Muscle layer of colon (tissue), 2 donors: Measurements from ENCODE around the gene NSL1.

Experiments used
- H3K27ac ChIP-seq: one replicate; pipeline ENCODE4 v1.7.0; 2013; ENCODE audit warnings: low read depth, mild to moderate bottlenecking, low read length, moderate library complexity
- H3K27me3 ChIP-seq, 2 donors: one replicate each; pipeline ENCODE4 v1.7.0; 2013; ENCODE audit warnings: low read length in 2 of 2, mild to moderate bottlenecking in 2 of 2; ENCODE audit not compliant: insufficient read depth in 2 of 2, control insufficient read depth in 1 of 2
- H3K36me3 ChIP-seq: one replicate; pipeline ENCODE4 v1.7.0; 2013; ENCODE audit warnings: mild to moderate bottlenecking, low read length; ENCODE audit not compliant: insufficient read depth
- H3K4me1 ChIP-seq: one replicate; pipeline ENCODE4 v1.7.0; 2013; ENCODE audit warnings: mild to moderate bottlenecking, low read length; ENCODE audit not compliant: insufficient read depth
- H3K4me3 ChIP-seq, 2 donors: one replicate each; pipeline ENCODE4 v1.7.0; 2013; ENCODE audit warnings: low read length in 2 of 2, low read depth in 1 of 2, mild to moderate bottlenecking in 1 of 2, moderate library complexity in 1 of 2
- H3K9ac ChIP-seq: one replicate; pipeline ENCODE4 v1.7.0; 2013; ENCODE audit warnings: low read length
- H3K9me3 ChIP-seq: one replicate; pipeline ENCODE4 v1.7.0; 2013; ENCODE audit warnings: mild to moderate bottlenecking, low read length
- donor health status: abdominal sarcoma.
- donor health status: Adenocarcinoma of cecum.

NSL1 gene

DNA sequence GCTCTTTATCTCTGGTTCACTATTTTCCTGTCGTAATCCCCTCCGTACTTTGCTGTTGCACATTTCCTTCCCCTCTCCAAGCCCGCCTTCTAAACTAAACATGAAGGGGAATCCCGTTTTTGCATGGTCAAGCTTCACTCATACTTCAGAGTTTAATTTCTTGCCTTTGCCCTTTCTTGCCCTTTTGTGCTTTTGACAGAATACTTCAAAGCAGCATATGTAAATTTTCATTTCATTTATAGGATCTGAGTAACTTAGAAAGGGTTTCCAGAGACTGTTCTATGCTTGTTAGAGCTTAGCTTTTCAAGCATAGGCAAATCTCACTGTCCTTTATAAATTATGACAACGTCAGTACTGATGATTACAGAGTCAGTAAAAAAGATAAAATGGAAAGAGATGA, 28.1 kb upstream of the NSL1 start:
- Histone ChIP-seq H3K9ac (no peak overlapping the region), H3K9me3 (no peaks in the 10 kb centered on the region), H3K27ac (no peak overlapping the region), H3K4me1 (peaks cover 3% of the 10 kb centered on the region), H3K4me3 (no peak overlapping the region), H3K36me3 (no peaks in the 10 kb centered on the region), H3K27me3 (no peaks in the 10 kb centered on the region)

DNA sequence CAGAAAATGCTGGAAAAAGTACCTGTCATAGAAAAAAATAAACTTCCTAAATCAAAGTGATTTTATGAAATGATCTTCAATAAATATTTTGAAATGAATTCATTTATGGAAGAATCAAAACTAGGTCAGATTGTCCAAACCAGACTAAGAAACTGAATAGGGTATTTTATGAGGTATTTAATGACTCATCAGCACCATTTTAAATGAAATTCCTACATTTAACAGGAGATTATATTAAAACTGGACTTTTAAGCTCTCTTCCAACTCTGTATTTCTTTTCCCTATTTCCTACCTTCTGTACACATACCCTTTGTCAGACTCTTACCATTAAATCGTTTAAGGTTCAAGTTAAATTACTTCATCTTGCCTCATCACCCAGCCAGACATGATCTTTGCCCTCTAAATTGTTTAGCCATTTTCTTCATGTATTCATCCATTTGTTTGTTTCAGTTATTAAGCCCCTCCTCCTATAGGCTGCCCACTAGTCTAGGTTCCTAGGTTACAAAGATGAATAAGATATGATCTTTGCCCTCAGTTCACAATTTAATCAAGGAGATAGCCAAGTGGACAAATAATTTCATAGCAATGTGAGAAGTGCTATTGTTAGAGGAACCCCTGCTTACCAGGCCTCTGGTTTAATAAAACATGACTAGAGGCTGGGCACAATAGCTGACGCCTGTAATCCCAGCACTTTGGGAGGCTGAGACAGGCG, 25.1 kb upstream of the NSL1 start:
- Histone ChIP-seq H3K36me3 (no peaks in the 10 kb centered on the region), H3K4me3 (no peak overlapping the region), H3K9me3 (no peaks in the 10 kb centered on the region), H3K9ac (no peak overlapping the region), H3K27me3 (no peaks in the 10 kb centered on the region), H3K4me1 (peaks cover 5% of the 10 kb centered on the region), H3K27ac (no peak overlapping the region)

DNA sequence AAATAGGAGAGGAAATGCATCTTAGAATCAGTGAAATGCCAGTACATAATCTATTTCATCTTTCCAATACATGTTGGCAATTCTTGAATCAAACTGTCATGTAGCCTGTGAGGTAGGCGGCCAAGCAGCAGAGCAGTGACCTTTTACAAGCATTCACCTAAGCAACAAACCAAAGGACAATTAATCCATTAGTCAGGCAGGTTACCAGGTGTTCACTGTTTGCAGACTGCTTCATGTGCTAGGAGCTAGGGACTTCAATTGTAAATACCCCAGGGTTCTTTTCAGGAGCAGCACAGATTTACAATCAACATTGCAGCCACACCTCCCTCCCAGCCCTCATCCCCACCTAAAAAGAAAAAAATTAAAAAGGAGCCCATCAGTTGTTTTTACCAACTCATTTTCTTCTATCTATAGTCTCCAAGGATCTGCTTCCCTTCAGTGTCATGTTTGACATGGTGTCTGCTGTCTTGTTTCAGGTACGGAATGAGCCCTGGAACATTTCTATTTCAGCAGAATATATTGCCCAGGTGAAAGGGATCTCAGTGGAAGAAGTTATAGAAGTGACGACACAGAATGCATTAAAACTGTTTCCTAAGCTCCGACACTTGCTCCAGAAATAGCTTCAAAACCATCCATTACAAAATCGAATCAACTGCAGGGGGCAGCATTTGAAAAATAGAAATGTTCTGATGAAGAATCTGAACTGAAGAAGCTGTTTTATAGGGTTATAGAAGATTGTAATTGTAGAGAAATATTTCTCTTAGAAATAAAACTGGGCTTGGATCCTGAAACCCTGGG, 23.2 kb upstream of the NSL1 start:
- Histone ChIP-seq H3K4me1 (peaks cover 5% of the 10 kb centered on the region), H3K9ac (no peak overlapping the region), H3K4me3 (no peak overlapping the region), H3K27me3 (no peaks in the 10 kb centered on the region), H3K36me3 (no peaks in the 10 kb centered on the region), H3K9me3 (no peaks in the 10 kb centered on the region), H3K27ac (no peak overlapping the region)

- Histone ChIP-seq H3K27me3 (no peaks in the 10 kb centered on the region), H3K9ac (no peak overlapping the region), H3K9me3 (no peaks in the 10 kb centered on the region), H3K4me3 (no peak overlapping the region), H3K36me3 (peaks cover 26% of the 10 kb centered on the region), H3K4me1 (no peaks in the 10 kb centered on the region), H3K27ac (no peak overlapping the region)
These were observed 14.2 kb upstream of the NSL1 start for GRCh38 chr1:212805767-212806166.

DNA sequence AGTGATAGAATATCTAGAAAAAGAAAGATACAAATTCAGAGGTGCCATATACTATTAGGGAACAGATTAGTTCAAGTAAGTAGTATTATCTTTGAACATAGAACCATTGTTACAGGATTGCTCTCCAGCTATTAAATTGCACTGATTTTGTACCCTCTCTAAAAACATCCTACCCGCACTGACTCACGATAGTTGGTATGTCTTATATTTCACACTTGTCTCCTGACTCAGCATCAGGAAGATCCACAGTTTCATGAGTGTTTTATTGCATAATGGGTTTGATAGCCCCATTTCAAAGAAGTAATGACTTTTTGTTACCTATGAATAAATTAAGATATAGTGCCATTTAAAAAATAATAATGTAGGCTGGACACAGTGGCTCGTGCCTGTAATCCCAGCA, 6.1 kb upstream of the NSL1 start:
- peaks cover 2% of the 10 kb centered on the region for H3K4me1 ChIP-seq
- peaks cover 21% of the 10 kb centered on the region for H3K36me3 ChIP-seq
- no peak overlapping the region for H3K4me3 ChIP-seq
- H3K27me3 ChIP-seq = no peaks in the 10 kb centered on the region
- H3K9me3 ChIP-seq = no peaks in the 10 kb centered on the region
- no peak overlapping the region for H3K27ac ChIP-seq
- no peak overlapping the region for H3K9ac ChIP-seq

- Histone ChIP-seq H3K4me1 (peaks cover 5% of the 10 kb centered on the region), H3K27ac (no peak overlapping the region), H3K4me3 (no peak overlapping the region), H3K27me3 (no peaks in the 10 kb centered on the region), H3K9ac (no peak overlapping the region), H3K9me3 (no peaks in the 10 kb centered on the region), H3K36me3 (peaks cover 9% of the 10 kb centered on the region)
These were observed 3.0 kb upstream of the NSL1 start for GRCh38 chr1:212794561-212795014.

- Histone ChIP-seq H3K9me3 (no peaks in the 10 kb centered on the region), H3K27ac (peak overlapping the region; percentile 100), H3K4me3 (peak overlapping the region; percentile 94 to 100), H3K36me3 (peaks cover 6% of the 10 kb centered on the region), H3K9ac (peak overlapping the region; percentile 98), H3K27me3 (no peaks in the 10 kb centered on the region), H3K4me1 (peaks cover 5% of the 10 kb centered on the region)
These were observed 875 bp upstream of the NSL1 start for GRCh38 chr1:212792396-212792908.

DNA sequence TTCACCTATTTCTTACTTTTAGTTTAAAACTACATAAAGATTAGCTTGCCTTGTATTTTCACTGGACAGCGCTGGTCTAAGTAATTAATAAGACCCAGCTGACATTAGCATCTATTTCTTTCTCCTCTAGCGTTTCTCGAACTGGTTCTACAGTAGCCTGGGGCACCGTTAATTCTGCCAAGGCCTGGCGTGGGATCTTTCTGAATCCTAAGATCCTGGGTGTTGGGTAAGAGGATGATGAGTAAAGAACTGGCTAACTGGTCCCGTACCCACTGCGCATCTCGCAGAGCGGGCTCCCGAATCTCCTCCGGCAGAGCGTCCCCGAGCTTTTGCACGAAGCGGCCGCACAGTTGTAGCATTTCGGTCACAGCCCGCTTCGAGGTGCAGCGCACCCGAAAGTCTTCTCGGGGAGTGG, 309 bp downstream of the NSL1 start:
- Histone ChIP-seq H3K27me3 (no peaks in the 10 kb centered on the region), H3K27ac (peak overlapping the region; percentile 100), H3K4me3 (peak overlapping the region; percentile 94 to 100), H3K36me3 (no peaks in the 10 kb centered on the region), H3K9me3 (no peaks in the 10 kb centered on the region), H3K9ac (peak overlapping the region; percentile 98), H3K4me1 (peaks cover 5% of the 10 kb centered on the region)

DNA sequence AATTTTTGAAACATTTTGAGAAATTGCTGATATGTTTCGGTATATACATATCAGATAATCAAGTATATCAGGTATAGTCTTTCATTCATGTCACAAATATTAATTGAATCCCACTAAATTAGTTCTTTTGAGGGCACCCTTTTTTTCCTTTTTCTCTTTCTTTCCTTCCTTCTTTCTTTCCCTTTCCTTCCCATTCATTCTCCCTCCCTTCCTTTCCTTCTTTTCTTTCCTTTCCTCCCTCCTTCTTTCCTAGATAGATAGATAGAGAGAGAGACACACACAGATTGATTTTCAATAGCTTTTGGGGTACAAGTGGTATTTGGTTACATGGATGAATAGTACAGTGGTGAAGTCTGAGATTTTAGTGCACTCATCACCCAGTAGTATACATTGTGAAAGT, 5.7 kb downstream of the NSL1 start:
- H3K27me3 ChIP-seq = no peaks in the 10 kb centered on the region
- peaks cover 17% of the 10 kb centered on the region for H3K36me3 ChIP-seq
- no peak overlapping the region for H3K9ac ChIP-seq
- no peak overlapping the region for H3K27ac ChIP-seq
- no peaks in the 10 kb centered on the region for H3K9me3 ChIP-seq
- H3K4me3 ChIP-seq = no peak overlapping the region
- H3K4me1 ChIP-seq = no peaks in the 10 kb centered on the region

GRCh38 chr1:212783976-212784375, 7.6 kb downstream of the NSL1 start:
- Histone ChIP-seq H3K4me1 (no peaks in the 10 kb centered on the region), H3K36me3 (peaks cover 17% of the 10 kb centered on the region), H3K9me3 (no peaks in the 10 kb centered on the region), H3K9ac (no peak overlapping the region), H3K27ac (no peak overlapping the region), H3K27me3 (no peaks in the 10 kb centered on the region), H3K4me3 (no peak overlapping the region)

DNA sequence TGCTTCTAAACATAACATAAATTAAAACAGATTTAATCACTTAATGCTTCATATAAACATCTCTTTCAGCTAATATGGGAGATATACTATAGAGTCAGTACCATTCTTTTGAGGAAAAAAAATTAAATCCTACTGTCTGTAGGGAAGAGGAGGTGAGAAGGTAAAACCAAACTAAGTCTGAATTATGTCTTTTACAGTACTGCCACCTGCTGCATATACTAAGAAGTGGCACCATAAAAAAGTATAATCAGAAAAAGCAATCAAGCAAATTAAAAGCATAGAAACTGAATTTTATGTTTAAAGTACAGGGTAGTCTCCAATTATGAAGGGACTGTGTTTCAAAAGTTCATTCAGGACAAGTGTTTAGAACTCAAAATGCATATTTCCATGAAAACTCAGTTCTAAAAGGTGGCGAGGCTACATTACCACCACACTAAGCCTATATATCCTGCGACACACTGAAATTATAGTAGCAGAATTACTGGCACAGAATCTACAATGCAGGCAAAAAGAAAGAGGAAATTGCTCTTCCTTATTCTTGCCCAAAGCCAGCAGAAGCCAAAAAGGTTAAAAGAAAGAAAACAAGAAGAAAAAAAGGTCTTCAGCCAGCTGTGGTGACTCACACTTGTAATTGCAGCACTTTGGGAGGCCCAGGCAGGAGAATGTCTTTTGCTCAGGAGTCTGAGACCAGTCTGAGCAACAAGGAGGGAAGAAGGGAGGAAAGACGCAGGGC, 9.0 kb downstream of the NSL1 start:
- H3K4me3 ChIP-seq = no peak overlapping the region
- H3K27ac ChIP-seq = no peak overlapping the region
- H3K9ac ChIP-seq = no peak overlapping the region
- no peaks in the 10 kb centered on the region for H3K27me3 ChIP-seq
- no peaks in the 10 kb centered on the region for H3K9me3 ChIP-seq
- H3K36me3 ChIP-seq = peaks cover 17% of the 10 kb centered on the region
- H3K4me1 ChIP-seq = no peaks in the 10 kb centered on the region
